GM18520 (cell line): ENCODE data around the gene CENPP.
"Not testable (repeated sequence)": the region's sequence is repeated elsewhere in the genome, so short reads cannot be mapped to it uniquely, and the experiment has no call there.

Source experiments
- ATAC-seq: cut with Tn5 transposase; IDR thresholded peaks from one replicate; pipeline ENCODE4 v1.9.1; 2021; ENCODE audit not compliant: unreplicated experiment

CENPP gene

DNA sequence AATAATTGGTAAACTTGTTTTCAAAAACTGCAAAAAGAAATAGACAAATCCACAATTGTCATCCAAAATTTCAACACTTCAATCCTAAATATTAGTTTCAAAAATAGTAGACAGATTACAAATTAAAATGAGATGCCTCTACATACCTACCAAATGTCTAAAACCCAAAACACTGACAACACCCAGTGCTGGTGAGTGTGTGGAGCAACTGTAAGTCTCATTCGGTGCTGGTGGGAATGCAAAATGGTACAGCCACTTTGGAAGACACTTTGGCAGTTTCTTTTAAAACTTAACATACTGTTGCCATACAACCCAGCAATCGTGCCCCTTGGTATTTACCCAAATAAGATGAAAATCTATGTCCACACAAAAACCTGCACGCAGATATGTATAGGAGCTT, 203.4 kb downstream of the CENPP start:
- no peak for ATAC-seq

DNA sequence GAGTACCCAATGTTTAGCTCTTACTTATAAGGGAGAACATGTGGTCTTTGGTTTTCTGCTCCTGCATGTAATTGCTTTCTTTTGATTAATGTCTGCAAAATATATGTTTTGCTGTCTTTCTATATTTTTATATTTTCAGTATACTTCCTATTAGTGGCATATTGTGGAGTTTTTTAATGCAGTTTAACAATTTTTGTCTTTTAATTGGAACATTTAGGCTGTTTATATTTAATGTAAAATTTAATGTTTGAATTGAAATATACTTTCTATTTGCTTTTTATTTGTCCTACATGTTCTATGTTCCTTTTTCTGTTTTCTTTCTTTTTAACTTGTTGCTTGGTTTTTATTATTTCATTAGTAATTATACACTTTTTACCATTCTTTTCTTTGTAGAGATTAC, 205.1 kb downstream of the CENPP start:
- ATAC-seq: no peak

DNA sequence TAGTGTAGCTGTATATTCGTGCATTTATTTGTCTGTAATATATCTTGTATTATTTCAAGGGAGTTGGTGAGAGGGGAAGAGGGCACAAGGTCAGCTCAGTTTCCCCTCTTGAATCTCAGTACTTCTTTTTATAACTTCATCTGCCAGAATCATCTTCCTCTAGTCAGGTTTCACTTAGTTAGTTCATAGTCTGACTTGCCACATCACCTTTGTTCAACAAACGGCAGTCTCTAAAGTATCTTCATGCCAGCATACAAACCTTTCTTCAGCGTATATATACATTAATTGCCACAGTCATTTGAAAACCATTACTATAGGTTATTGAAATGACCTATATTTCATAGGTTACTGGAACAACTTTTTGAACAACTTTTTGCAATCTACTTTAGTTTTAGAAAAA, 208.5 kb downstream of the CENPP start:
- no peak for ATAC-seq

GRCh38 chr9:92534674-92535073, 208.9 kb downstream of the CENPP start:
- no peak for ATAC-seq

DNA sequence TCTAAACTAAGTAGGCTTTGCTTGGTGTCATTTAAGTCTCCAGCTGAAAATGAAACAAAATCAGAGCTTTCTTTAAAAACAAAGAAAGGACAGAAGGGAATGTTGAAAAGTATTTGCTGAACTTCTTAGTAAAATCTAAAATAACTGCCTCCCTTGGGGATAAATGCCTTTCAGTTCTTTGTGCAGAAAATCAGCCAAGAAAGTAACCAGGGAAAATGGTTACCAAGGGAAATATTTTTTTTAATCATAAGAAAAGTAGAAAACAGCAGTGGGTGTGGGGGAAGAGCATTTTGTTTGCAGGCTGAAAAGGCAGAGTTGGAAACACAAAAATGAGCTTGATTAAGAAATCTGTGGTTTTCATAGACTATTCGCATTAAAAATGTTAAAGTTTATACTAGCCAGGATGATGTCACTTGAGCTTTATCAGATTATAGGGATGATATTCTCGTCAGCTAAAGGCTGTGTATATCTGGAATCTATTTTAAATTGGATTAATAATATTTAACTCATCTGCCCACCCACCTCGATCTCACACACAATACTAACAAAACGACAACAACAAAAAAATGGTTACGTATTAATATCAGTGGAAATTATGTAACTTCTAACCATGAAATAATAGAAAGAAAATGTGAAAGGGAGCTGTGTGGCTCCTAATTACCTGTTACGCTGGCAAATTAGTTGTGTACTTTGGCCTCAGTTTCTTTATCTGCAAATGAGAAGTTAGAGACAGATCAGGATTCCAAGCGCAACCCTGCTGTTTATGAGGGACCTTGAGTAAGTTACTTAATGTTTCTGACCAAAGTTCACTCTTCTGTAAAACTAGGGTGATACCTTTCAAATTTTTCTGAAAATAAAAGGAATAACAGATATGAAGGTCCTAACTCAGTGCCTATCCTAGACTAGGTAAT, 210.4 kb downstream of the CENPP start, which contains the start of gene ECM2:
TSS of gene ECM2 (minus strand) at position 51 of the 911 bp plus-strand sequence. CDS start 13,124 bp downstream, outside the sequence.
- no peak for ATAC-seq

DNA sequence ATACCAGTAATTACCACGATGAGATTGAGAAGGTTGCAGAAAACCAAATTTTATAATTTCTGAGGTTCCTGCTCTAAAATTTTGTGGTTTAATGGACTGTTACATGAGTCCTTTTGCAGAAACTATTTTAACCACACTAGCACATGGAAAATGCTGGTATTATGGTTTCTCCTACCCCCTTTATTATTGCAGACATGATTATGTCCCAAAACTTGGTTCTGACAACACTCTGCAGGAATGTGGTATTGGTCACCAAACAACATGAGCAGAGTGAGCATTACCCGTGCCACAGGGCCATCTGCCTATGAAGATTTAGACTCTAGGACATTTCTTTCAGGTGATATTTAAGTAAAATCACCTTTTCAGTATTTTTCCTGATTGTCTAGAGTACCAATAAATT, 212.8 kb downstream of the CENPP start:
- ATAC-seq: no peak

- no peak for ATAC-seq
Observed at GRCh38 chr9:92543972-92544371, 218.2 kb downstream of the CENPP start.

- ATAC-seq: no peak
Observed at GRCh38 chr9:92545002-92545510, 219.3 kb downstream of the CENPP start.

- no peak for ATAC-seq
Observed at GRCh38 chr9:92547356-92547755, 221.6 kb downstream of the CENPP start.

- no peak for ATAC-seq
Observed at GRCh38 chr9:92550765-92551164, 225.0 kb downstream of the CENPP start.

- ATAC-seq: no peak
Observed at GRCh38 chr9:92558612-92559374, 233.0 kb downstream of the CENPP start.

DNA sequence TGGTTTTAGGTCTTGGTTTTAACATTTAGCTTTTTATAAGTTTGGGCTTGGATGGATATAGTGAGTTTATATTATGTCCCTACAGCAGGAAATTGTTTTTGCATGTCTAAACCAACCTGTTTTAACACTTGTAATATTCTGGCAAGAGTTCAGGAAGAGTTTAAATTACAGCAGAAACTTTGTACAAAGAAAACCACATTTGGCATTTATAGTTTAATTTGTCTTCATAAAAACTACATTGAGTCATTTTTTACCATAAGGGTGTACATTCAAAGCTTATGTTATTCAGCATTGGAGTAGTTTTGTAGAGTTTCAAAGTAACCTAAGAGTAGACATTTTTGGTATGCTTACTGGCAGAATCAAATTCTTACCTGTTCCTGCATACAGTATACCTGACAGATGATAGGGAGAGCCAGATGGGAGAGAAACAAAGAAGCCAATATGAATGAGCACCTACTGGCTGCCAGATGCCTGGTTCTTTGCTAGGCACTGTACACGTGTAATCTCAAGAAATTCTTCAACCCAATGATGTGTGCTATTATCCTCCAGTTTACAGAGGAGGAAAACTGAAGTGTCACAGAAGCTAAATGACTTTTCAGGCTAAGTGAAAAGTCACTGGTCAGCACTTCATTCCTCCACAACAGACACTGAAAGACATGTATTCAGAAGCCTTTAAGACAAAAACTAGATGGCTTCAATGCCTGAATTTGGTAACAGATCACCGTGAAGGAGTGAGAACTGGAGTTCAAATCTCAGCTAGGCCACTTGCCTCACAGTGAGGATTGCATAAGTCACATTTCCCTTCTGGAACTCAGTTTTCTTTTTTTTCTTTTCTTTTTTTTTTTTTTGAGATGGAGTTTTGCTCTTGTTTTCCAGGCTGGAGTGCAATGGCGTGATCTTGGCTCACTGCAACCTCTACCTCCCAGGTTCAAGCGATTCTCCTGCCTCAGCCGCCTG, 235.9 kb downstream of the CENPP start:
- ATAC-seq: no peak

GRCh38 chr9:92562461-92562967, 236.8 kb downstream of the CENPP start:
- no peak for ATAC-seq

DNA sequence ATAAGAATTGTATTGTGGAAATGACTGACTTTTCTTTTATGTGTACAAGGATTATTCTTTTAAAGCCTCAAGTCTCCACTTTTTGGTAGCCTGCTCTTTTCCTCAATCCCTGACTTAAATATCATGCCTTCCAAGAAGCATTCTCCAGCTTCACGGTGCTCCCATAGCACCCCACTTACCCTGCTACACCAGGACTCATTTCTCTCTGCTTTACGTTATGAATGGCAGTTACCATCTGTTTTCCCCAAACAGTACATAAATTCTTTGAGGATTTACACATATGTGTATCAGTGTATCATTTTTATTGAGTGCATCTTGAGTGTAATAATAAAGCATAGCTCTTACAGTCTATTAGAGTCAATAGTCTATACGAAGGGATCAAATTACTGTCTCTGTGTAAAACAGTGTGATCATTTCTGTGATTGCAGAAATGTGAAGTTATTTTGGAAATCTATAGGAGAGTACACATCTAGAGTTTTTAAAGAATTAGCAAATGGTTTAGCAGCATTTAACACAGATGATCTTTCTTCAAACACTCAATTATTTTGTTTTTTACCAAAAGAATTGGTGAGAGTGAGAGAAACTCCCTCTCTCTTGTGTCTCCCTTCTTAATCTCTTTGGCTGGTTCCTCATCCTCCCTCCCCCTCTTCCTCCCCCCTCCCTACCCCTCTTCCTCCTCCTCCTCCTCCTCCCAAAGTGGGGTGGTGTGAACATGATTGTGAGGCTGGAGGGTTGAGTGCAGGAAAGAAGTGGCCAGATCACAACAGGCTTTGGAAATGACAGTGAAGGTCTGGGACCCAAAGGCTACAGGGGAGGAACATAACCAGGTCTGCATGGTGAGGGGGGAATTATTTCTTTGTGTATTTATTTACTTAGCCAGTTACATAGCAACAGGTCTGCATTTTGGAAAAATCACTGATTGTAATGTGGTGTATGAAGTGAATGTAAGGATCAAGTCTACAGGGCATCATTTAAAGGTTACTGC, 237.7 kb downstream of the CENPP start:
- ATAC-seq: no peak

GRCh38 chr9:92564504-92564903, 238.8 kb downstream of the CENPP start:
- no peak for ATAC-seq

DNA sequence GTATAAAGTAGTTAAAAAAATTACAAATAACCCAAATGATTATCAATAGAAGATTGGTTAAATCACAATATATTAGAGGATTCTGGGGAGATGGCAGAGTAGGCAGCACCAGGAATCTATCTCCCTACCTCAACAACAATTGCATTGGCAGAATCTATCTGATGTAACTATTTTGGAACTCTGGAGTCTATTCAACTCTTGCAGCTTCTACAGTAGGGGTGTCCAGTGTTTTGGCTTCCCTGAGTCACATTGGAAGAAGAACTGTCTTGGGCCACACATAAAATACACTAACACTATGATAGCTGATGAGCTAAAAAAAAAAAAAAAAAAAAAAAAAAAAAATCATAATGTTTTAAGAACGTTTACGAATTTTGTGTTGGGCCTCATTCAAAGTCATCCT, 239.2 kb downstream of the CENPP start:
- no peak for ATAC-seq

- ATAC-seq: not testable (repeated sequence)
Observed at GRCh38 chr9:92571871-92572270, 246.1 kb downstream of the CENPP start.

- ATAC-seq: not testable (repeated sequence)
Observed at GRCh38 chr9:92573612-92574011, 247.9 kb downstream of the CENPP start.

DNA sequence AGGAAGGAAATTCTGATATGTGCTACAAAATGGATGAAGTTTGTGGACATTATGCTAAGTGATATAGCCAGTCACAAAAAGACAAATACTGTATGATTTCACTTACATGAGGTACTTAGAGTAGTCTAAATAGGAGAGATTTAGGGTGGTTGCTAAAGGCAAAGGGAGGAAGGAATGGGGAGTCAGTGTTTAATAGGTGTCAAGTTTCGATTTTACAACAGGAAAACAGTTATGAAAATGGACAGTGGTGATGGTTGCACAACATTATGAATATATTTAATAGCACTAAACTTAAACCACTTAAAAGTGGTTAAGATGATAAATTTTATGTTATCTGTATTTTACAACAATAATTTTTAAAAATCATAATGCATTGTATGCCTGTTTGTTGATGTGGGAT, 250.4 kb downstream of the CENPP start:
- ATAC-seq: no peak
